D721Med (cell line): ENCODE results near the gene ANKRD6.
"Not testable (repeated sequence)": the region's sequence is repeated elsewhere in the genome, so short reads cannot be mapped to it uniquely, and the experiment has no call there.

Experiments used
- DNase-seq: peaks from one replicate; pipeline ENCODE4 v3.0.0; 2011; ENCODE audit warnings: low spot score; ENCODE audit not compliant: insufficient read length
- FAIRE-seq: peaks from 2 replicates; lab custom pipeline; 2011; peaks lifted over from hg19 to GRCh38; lab: Jason Lieb, UNC
- CTCF ChIP-seq: IDR thresholded peaks from 2 replicates; pipeline ENCODE4 v1.5.1; 2012; ENCODE audit warnings: mild to moderate bottlenecking, control low read depth; ENCODE audit not compliant: insufficient read depth; ENCODE audit errors: missing control alignments

ANKRD6 gene

DNA sequence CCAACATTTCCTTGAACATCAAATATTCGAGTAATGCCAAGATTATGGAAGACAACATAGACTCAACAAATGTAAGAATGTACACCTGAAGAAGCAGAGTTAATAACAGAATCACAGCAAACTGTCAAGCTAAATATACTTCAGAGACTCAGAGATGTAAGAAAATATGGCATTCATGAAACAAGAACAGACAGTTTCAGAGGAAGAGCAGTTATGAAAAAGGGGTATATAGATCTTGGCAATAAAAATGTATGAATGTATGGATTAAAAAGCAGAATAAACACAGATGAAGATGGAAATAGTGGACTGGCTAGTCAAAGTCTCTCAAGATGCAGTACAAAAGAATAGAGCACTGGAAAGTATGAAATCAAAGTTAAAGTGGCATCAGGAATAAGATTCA is 39.3 kb upstream of the ANKRD6 start:
- no peak for TF ChIP-seq CTCF
- DNase-seq, result no peak
- FAIRE-seq, result no peak

GRCh38 chr6:89397884-89398283 is 35.1 kb upstream of the ANKRD6 start:
- not testable (repeated sequence) for FAIRE-seq, DNase-seq

GRCh38 chr6:89398762-89399525 is 34.0 kb upstream of the ANKRD6 start:
- TF ChIP-seq CTCF, result no peak
- no peak for DNase-seq

GRCh38 chr6:89400050-89400449 is 32.9 kb upstream of the ANKRD6 start:
- FAIRE-seq (no peak), DNase-seq (no peak)
- no peak for TF ChIP-seq CTCF

More at GRCh38 chr6:89398762-89399525, 34.0 kb upstream of the ANKRD6 start:
- FAIRE-seq, result no peak

DNA sequence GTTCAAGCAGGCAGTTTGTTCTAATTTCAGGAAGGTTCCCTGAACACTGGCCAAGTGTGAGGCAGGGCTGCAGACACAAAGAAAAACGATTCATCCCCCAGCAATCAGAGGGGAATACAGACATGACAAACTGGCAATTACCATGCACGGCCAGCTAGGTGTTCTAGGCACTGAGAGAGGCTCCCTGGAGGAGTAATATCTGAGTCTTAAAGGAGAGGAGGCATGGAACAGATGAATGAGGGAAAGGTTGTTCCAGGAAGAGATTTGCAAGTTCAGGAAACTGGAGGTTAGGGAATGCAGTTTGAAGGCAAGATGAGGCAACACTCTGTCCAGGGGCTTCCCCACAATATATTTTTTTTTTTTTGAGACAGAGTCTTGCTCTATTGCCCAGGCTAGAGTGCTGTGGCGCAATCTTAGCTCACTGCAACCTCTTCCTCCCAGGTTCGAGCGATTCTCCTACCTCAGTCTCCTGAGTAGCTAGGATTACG is 32.0 kb upstream of the ANKRD6 start:
- DNase-seq (no peak), FAIRE-seq (no peak)
- TF ChIP-seq CTCF, result no peak

DNA sequence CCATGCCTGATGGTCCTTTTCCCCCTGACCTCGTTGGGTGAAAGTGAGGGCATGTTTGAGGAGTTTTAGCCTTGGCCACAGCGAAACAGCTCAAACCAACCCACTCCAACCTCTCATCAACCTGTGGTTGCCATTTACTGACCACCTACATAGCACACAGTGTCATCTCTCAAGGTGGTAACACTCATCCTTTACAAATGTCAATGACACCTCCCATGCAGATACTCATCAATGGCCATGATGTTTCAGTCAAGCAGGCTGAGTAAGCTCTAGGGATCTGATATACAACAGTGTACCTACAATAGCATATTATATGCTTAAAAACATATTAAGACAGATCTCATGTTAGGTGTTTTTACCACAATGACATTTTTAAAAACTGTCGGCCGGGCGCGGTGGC is 30.2 kb upstream of the ANKRD6 start:
- no peak for DNase-seq
- TF ChIP-seq CTCF, result no peak
- no peak for FAIRE-seq

GRCh38 chr6:89404512-89404911 is 28.4 kb upstream of the ANKRD6 start:
- no peak for FAIRE-seq
- no peak for TF ChIP-seq CTCF
- peak; percentile 53 for DNase-seq

DNA sequence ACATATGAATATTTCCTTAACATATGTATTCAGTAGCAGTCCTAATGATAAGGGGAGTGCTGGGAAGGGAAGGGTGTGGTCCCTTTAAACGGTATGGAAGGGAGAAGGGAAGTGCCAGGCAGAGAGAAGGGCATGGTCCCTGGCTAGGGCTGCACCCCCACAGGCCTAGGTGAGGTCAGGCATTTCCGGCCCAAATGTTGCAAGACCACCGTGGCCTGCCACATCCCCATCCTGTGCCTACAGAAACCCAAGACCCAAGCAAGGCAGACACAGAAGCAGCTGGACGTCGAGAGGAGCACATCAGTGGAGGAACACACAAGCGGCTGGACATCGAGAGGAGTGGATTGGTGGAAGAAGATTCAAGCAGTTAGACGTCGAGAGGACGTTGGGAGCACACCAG is 26.8 kb upstream of the ANKRD6 start:
- FAIRE-seq (no peak), DNase-seq (no peak)
- no peak for TF ChIP-seq CTCF
